HG02870 (cell line): ENCODE measurements around the gene CXXC5.
A peak's percentile ranks its signal among the peaks of the same experiment; 100 is the strongest.

Experiments
- ATAC-seq: cut with Tn5 transposase; IDR thresholded peaks from one replicate; pipeline ENCODE4 v1.9.1; 2021; ENCODE audit warnings: mild to moderate bottlenecking, moderate library complexity; ENCODE audit not compliant: unreplicated experiment

CXXC5 gene

GRCh38 chr5:139664086-139664693 lies 16.0 kb downstream of the CXXC5 start:
- peak; percentile 49 for ATAC-seq

- ATAC-seq, result no peak
Observed at GRCh38 chr5:139664727-139665351, 16.7 kb downstream of the CXXC5 start.

GRCh38 chr5:139665626-139666025 lies 17.5 kb downstream of the CXXC5 start:
- ATAC-seq, result no peak

GRCh38 chr5:139666551-139666950 lies 18.4 kb downstream of the CXXC5 start:
- no peak for ATAC-seq

GRCh38 chr5:139667001-139667729 lies 19.0 kb downstream of the CXXC5 start:
- ATAC-seq, result no peak

GRCh38 chr5:139667730-139668063 lies 19.5 kb downstream of the CXXC5 start:
- ATAC-seq, result no peak

GRCh38 chr5:139668064-139668880 lies 20.1 kb downstream of the CXXC5 start:
- ATAC-seq, result no peak

GRCh38 chr5:139668924-139669661 lies 20.9 kb downstream of the CXXC5 start:
- no peak for ATAC-seq

- ATAC-seq, result peak; percentile 20
Observed at GRCh38 chr5:139669662-139670368, 21.7 kb downstream of the CXXC5 start.

- peak; percentile 27 for ATAC-seq
Observed at GRCh38 chr5:139670369-139671095, 22.4 kb downstream of the CXXC5 start.

- ATAC-seq, result no peak
Observed at GRCh38 chr5:139671096-139671841, 23.1 kb downstream of the CXXC5 start.

GRCh38 chr5:139675213-139675612 lies 27.1 kb downstream of the CXXC5 start:
- no peak for ATAC-seq

GRCh38 chr5:139675825-139676224 lies 27.7 kb downstream of the CXXC5 start:
- ATAC-seq, result no peak

GRCh38 chr5:139676406-139676805 lies 28.3 kb downstream of the CXXC5 start:
- no peak for ATAC-seq

- ATAC-seq, result no peak
Observed at GRCh38 chr5:139676951-139677735, 29.0 kb downstream of the CXXC5 start.

- no peak for ATAC-seq
Observed at GRCh38 chr5:139677736-139678613, 29.8 kb downstream of the CXXC5 start.
